H9 (cell line): ENCODE results near the gene MYD88. TPM values are rescaled to one million over a fixed set of nuclear protein-coding genes. Genes with fewer than 3 reads are reported as not detected.

ENCODE experiments used
- DNase-seq: peaks from one replicate; pipeline ENCODE4 v3.0.0-alpha.2; 2017
- H2AFZ ChIP-seq: one replicate; pipeline ENCODE4 v1.6.1; 2013; ENCODE audit warnings: mild to moderate bottlenecking, low read length, control low read depth, moderate library complexity
- H2AK5ac ChIP-seq: 2 replicates; pipeline ENCODE4 v1.6.1; 2013; ENCODE audit warnings: low read length, control low read depth, mixed read lengths; ENCODE audit not compliant: insufficient read length
- H2BK120ac ChIP-seq: one replicate; pipeline ENCODE4 v1.6.1; 2013; ENCODE audit warnings: low read depth, mild to moderate bottlenecking, low read length, control low read depth, inconsistent platforms; ENCODE audit not compliant: poor library complexity, severe bottlenecking
- H2BK12ac ChIP-seq: 2 replicates; pipeline ENCODE4 v1.6.1; 2013; ENCODE audit warnings: low read length, control low read depth, mixed read lengths, low read depth; ENCODE audit not compliant: insufficient read length
- H2BK15ac ChIP-seq: 2 replicates; pipeline ENCODE4 v1.6.1; 2013; ENCODE audit warnings: low read depth, low read length, control low read depth
- H2BK20ac ChIP-seq: one replicate; pipeline ENCODE4 v1.6.1; 2013; ENCODE audit warnings: low read depth, mild to moderate bottlenecking, low read length, control low read depth, inconsistent platforms; ENCODE audit not compliant: poor library complexity, severe bottlenecking
- H2BK5ac ChIP-seq: 2 replicates; pipeline ENCODE4 v1.6.1; 2013; ENCODE audit warnings: low read length, control low read depth, mixed read lengths; ENCODE audit not compliant: insufficient read length
- H3K14ac ChIP-seq: 2 replicates; pipeline ENCODE4 v1.6.1; 2013; ENCODE audit warnings: low read length, control low read depth; ENCODE audit not compliant: insufficient read depth
- H3K18ac ChIP-seq: 2 replicates; pipeline ENCODE4 v1.6.1; 2013; ENCODE audit warnings: low read depth, mild to moderate bottlenecking, mixed read lengths, low read length, control low read depth; ENCODE audit not compliant: insufficient read length
- H3K23ac ChIP-seq: 2 replicates; pipeline ENCODE4 v1.6.1; 2013; ENCODE audit warnings: low read length, control low read depth, mixed read lengths, low read depth; ENCODE audit not compliant: insufficient read length
- H3K23me2 ChIP-seq: 2 replicates; pipeline ENCODE4 v1.6.1; 2013; ENCODE audit warnings: low read depth, mild to moderate bottlenecking, mixed read lengths, low read length, control low read depth; ENCODE audit not compliant: insufficient read length, poor library complexity, severe bottlenecking
- H3K27ac ChIP-seq: 2 replicates; pipeline ENCODE4 v1.5.1; 2013; ENCODE audit warnings: low read length, control low read depth, mixed read lengths, low read depth; ENCODE audit not compliant: insufficient read length
- H3K27me3 ChIP-seq: 2 replicates; pipeline ENCODE4 v1.6.1; 2013; ENCODE audit warnings: low read length, control low read depth, inconsistent platforms; ENCODE audit not compliant: insufficient read depth
- H3K4ac ChIP-seq: 2 replicates; pipeline ENCODE4 v1.6.1; 2013; ENCODE audit warnings: low read depth, mild to moderate bottlenecking, control low read depth, inconsistent platforms, low read length, moderate library complexity
- H3K4me1 ChIP-seq: 2 replicates; pipeline ENCODE4 v1.6.1; 2013; ENCODE audit warnings: low read length, control low read depth, inconsistent platforms; ENCODE audit not compliant: insufficient read depth
- H3K4me2 ChIP-seq: 2 replicates; pipeline ENCODE4 v1.6.1; 2013; ENCODE audit warnings: low read length, control low read depth, mixed read lengths; ENCODE audit not compliant: insufficient read length, insufficient read depth
- H3K56ac ChIP-seq: 2 replicates; pipeline ENCODE4 v1.6.1; 2013; ENCODE audit warnings: low read depth, mild to moderate bottlenecking, mixed read lengths, low read length, control low read depth; ENCODE audit not compliant: insufficient read length
- H3K79me1 ChIP-seq: 2 replicates; pipeline ENCODE4 v1.6.1; 2013; ENCODE audit warnings: low read depth, mild to moderate bottlenecking, moderate library complexity, low read length, control low read depth, inconsistent platforms; ENCODE audit not compliant: insufficient read depth, poor library complexity, severe bottlenecking
- H3K79me2 ChIP-seq: 2 replicates; pipeline ENCODE4 v1.6.1; 2013; ENCODE audit warnings: low read length, control low read depth, inconsistent platforms; ENCODE audit not compliant: insufficient read depth
- H3K9ac ChIP-seq: 2 replicates; pipeline ENCODE4 v1.6.1; 2013; ENCODE audit warnings: low read length, control low read depth, mixed read lengths; ENCODE audit not compliant: insufficient read length; ENCODE audit errors: extremely low read depth
- H3K9me3 ChIP-seq: one replicate; pipeline ENCODE4 v1.6.1; 2013; ENCODE audit warnings: low read depth, low read length, inconsistent platforms; ENCODE audit not compliant: control insufficient read depth
- H3T11ph ChIP-seq: one replicate; pipeline ENCODE4 v1.6.1; 2013; ENCODE audit warnings: mild to moderate bottlenecking, low read length, control low read depth, inconsistent platforms
- H4K20me1 ChIP-seq: one replicate; pipeline ENCODE4 v1.6.1; 2013; ENCODE audit not compliant: control insufficient read depth, insufficient read length, insufficient read depth
- H4K5ac ChIP-seq: 2 replicates; pipeline ENCODE4 v1.6.1; 2013; ENCODE audit warnings: low read depth, mild to moderate bottlenecking, mixed read lengths, low read length, control low read depth; ENCODE audit not compliant: insufficient read length
- H4K8ac ChIP-seq: replicated peaks from 2 replicates; pipeline ENCODE4 v1.6.1; 2013; ENCODE audit warnings: low read length, control low read depth, mixed read lengths, low read depth; ENCODE audit not compliant: insufficient read length
- H4K91ac ChIP-seq: 2 replicates; pipeline ENCODE4 v1.6.1; 2013; ENCODE audit warnings: low read depth, mild to moderate bottlenecking, moderate library complexity, mixed read lengths, low read length, control low read depth; ENCODE audit not compliant: insufficient read length
- H3K27ac Mint-ChIP-seq, 3 experiments: 2 replicates in 2 of 3; 3 replicates in 1 of 3; pipeline ENCODE4 v1.8.0; 2020 to 2021; ENCODE audit warnings: mixed read lengths in 3 of 3, mild to moderate bottlenecking in 1 of 3, moderate library complexity in 1 of 3
- H3K27me3 Mint-ChIP-seq: 2 replicates; pipeline ENCODE4 v1.8.0; 2021; ENCODE audit warnings: low read depth, mild to moderate bottlenecking, moderate library complexity, mixed read lengths
- H3K36me3 Mint-ChIP-seq, 3 experiments: 2 replicates in 2 of 3; 3 replicates in 1 of 3; pipeline ENCODE4 v1.8.0; 2020 to 2021; ENCODE audit warnings: low read depth in 3 of 3, mixed read lengths in 3 of 3; ENCODE audit not compliant: insufficient read depth in 1 of 3
- H3K4me1 Mint-ChIP-seq, 2 experiments: 2 replicates each; pipeline ENCODE4 v1.8.0; 2020; ENCODE audit warnings: mixed read lengths in 2 of 2
- H3K4me3 Mint-ChIP-seq, 2 experiments: 2 replicates in 1 of 2; 3 replicates in 1 of 2; pipeline ENCODE4 v1.8.0; 2020 to 2021; ENCODE audit warnings: mild to moderate bottlenecking in 2 of 2, mixed read lengths in 2 of 2, moderate library complexity in 1 of 2
- H3K9me3 Mint-ChIP-seq, 2 experiments: 2 replicates in 1 of 2; 3 replicates in 1 of 2; pipeline ENCODE4 v1.8.0; 2020; ENCODE audit warnings: mild to moderate bottlenecking in 2 of 2, mixed read lengths in 2 of 2, moderate library complexity in 1 of 2
- WGBS: extraction: QIAGEN DNeasy Blood & Tissue Kit; methylation state at CpG from one replicate; pipeline ENCODE4 v1.1.7; 2013; ENCODE audit warnings: missing lambda C conversion rate, low lambda C conversion rate, mixed read lengths; ENCODE audit not compliant: insufficient read length; ENCODE audit errors: extremely low coverage; 5-methylcytosine and 5-hydroxymethylcytosine counted together
- total RNA-seq: library from RNA; stranded (reverse); gene quantifications from 2 replicates; pipeline ENCODE4 v1.2.1, GENCODE V29; 2021
- TF ChIP-seq, protein P1 (sequence below): fragments of 200-600 bp; sonication (generic); conservative IDR thresholded peaks from 3 replicates; pipeline ENCODE4 v1.8.0; 2021; ENCODE audit warnings: antibody characterized with exemption, mild to moderate bottlenecking

MYD88 gene
- total RNA-seq, 1 experiment from 2014 or later = 33.4 TPM

GRCh38 chr3:38167591-38167990 is 29.1 kb downstream of the MYD88 start:
- DNase-seq = no peak
- WGBS = no CpG with 5 or more reads among the region's 4 CpGs
- H3K27ac ChIP-seq = no peak overlapping the region

More at GRCh38 chr3:38167591-38167990, 29.1 kb downstream of the MYD88 start:
- no peak overlapping the region for H3K14ac ChIP-seq
- Mint-ChIP-seq H3K36me3 (peaks cover 0 to 4% (median 0%) of the 10 kb centered on the region in 3 experiments; a peak in 1 of 7 replicates), H3K4me3 (peak overlapping the region in 1 of 2 experiments; percentile 36; a peak in 2 of 5 replicates), H3K4me1 (peaks cover 21 to 24% of the 10 kb centered on the region in 2 experiments), H3K9me3 (no peaks in the 10 kb centered on the region), H3K27me3 (0 out of 2 replicates have a peak, but pooled peaks cover 3% of the 10 kb centered on the region), H3K27ac (0 out of 7 replicates have a peak overlapping the region, but pooled peaks of 1 of the 3 experiments have one; percentile 39)
- no peak overlapping the region for H4K5ac ChIP-seq
- H3K4me1 ChIP-seq = no peaks in the 10 kb centered on the region
- H4K8ac ChIP-seq = no peak overlapping the region
- H3K79me1 ChIP-seq = peaks cover under 1% of the 10 kb centered on the region
- no peaks in the 10 kb centered on the region for H3K27me3 ChIP-seq
- no peaks in the 10 kb centered on the region for H3K9me3 ChIP-seq
- no peak overlapping the region for H2BK20ac ChIP-seq
- no peak overlapping the region for H2BK12ac ChIP-seq
- no peak overlapping the region for H2BK120ac ChIP-seq
- H4K91ac ChIP-seq = no peak overlapping the region
- H3K23ac ChIP-seq = no peak overlapping the region
- peaks cover 18% of the 10 kb centered on the region; the same call in 1 of the 2 replicates for H3K79me2 ChIP-seq
- H4K20me1 ChIP-seq = no peaks in the 10 kb centered on the region
- no peak overlapping the region for H3K4ac ChIP-seq
- peaks cover 3% of the 10 kb centered on the region for H3K23me2 ChIP-seq
- no peak overlapping the region for H3K9ac ChIP-seq
- no peak overlapping the region for H2BK5ac ChIP-seq
- no peak overlapping the region for H3K56ac ChIP-seq
- H3K4me2 ChIP-seq = no peak overlapping the region
- H3T11ph ChIP-seq = no peak overlapping the region
- no peak overlapping the region for H2AFZ ChIP-seq
- TF ChIP-seq, protein P1, sequence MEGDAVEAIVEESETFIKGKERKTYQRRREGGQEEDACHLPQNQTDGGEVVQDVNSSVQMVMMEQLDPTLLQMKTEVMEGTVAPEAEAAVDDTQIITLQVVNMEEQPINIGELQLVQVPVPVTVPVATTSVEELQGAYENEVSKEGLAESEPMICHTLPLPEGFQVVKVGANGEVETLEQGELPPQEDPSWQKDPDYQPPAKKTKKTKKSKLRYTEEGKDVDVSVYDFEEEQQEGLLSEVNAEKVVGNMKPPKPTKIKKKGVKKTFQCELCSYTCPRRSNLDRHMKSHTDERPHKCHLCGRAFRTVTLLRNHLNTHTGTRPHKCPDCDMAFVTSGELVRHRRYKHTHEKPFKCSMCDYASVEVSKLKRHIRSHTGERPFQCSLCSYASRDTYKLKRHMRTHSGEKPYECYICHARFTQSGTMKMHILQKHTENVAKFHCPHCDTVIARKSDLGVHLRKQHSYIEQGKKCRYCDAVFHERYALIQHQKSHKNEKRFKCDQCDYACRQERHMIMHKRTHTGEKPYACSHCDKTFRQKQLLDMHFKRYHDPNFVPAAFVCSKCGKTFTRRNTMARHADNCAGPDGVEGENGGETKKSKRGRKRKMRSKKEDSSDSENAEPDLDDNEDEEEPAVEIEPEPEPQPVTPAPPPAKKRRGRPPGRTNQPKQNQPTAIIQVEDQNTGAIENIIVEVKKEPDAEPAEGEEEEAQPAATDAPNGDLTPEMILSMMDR = no peak
- H2AK5ac ChIP-seq = no peak overlapping the region
- H2BK15ac ChIP-seq = no peak overlapping the region
- H3K18ac ChIP-seq = no peak overlapping the region
